Stimulated activated CD4-positive, alpha-beta T cell treated with anti-CD3 and anti-CD28 coated beads, Interleukin-2, amount 100 ng/mL, for 4 hours (primary cell): Measurements from ENCODE around the gene CLMP.
"Not testable (repeated sequence)": the region's sequence is repeated elsewhere in the genome, so short reads cannot be mapped to it uniquely, and the experiment has no call there.

ENCODE experiments used
- DNase-seq: peaks from one replicate; pipeline ENCODE4 v3.0.0-alpha.2; 2020; ENCODE audit warnings: low read depth

CLMP gene

GRCh38 chr11:123217897-123218296 lies 22.8 kb upstream of the CLMP start:
- DNase-seq = no peak

DNA sequence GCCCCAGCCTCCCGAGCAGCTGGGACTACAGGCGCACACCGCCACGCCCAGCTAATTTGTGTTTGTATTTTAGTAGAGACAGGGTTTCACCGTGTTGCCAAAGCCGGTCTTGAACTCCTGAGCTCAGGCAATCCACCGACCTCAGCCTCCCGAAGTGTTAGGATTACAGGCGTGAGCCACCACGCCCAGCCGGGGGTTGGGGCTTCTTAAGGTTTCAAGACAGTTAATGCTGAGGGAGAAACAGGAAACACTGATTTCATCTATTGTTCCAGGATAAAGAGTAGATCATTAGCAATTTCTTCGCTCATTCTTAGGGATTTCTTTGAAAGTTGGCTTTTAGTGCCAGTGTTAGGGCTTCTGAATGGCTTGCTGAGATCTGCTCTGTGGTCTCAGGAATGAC lies 21.2 kb upstream of the CLMP start:
- no peak for DNase-seq

- DNase-seq = no peak
Observed at GRCh38 chr11:123214940-123215339, 19.9 kb upstream of the CLMP start.

DNA sequence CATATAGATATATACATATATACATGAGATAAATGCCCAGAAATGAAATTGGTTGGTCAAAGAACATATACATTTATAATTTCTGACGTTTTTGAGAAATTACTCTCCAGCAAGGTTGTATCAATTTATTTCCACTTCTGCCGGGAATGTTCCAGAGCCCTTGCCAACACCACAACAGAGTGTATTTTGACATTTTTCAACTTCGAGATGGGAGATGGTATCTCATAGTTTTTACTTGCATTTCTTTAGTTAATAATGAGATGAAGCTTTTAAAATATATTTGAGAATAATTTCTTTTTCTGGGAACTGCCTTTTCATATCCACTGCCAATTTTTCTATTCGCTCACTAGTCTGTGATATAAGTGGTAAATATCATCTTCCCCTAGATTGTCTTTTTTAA lies 19.3 kb upstream of the CLMP start:
- no peak for DNase-seq

- DNase-seq = no peak
Observed at GRCh38 chr11:123213307-123213771, 18.3 kb upstream of the CLMP start.

DNA sequence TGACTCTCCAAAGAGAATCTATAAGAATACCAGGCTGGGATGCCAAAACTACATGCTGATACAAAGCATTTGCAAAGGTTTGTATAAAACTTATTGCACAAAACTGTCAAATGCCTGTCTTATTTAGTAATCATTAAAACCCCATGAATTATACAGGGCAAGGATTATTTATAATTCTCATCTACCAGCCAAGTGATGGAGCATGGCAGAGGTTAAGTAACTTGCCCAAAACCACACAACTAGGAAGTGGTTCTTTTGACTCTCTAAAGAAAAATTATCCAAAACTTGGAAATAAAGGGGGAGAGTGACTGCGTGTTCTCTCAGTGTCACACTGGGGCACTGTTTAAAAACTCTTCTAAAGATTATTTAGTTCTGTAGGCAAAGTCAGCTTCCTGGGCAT lies 17.4 kb upstream of the CLMP start:
- no peak for DNase-seq

DNA sequence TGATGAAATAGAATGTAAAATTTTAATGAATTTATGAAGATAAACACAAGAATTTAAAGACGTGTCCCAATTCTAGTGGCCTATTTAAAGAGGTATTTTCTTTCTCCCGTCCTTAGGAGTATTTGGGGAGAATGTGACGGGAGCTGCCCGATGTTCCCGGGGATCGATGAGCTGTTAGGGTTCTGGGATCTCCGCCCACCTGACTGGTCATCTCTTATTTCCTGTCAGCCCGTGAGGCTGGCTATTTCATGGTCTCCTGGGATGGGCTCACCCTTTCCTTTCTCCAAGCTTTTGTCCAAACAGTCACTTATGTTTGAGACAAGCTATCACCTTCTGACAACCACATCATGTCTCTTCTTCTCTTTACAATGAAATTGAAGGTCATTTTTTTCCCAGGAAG lies 16.9 kb upstream of the CLMP start:
- DNase-seq = no peak

GRCh38 chr11:123211149-123211852 lies 16.3 kb upstream of the CLMP start:
- no peak for DNase-seq

DNA sequence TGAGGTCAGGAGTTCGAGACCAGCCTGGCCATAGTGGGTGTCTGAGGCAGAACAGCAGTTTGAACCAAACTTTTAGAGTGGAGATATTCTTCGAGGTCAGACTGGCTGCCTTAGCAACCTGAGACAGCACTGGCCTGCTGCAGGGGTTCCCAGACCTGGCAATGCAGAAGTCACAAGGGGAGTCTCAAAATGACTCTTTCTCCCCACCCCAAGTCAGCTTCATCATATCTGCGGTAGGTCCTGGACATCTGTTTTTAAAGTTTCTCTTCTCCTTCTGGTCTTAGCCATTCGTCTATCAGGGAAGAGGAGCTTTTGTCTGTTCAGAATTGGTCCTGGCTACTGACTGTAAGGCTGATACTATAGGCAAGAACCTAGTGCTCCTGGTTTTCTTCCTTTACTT lies 14.5 kb upstream of the CLMP start:
- DNase-seq = no peak

DNA sequence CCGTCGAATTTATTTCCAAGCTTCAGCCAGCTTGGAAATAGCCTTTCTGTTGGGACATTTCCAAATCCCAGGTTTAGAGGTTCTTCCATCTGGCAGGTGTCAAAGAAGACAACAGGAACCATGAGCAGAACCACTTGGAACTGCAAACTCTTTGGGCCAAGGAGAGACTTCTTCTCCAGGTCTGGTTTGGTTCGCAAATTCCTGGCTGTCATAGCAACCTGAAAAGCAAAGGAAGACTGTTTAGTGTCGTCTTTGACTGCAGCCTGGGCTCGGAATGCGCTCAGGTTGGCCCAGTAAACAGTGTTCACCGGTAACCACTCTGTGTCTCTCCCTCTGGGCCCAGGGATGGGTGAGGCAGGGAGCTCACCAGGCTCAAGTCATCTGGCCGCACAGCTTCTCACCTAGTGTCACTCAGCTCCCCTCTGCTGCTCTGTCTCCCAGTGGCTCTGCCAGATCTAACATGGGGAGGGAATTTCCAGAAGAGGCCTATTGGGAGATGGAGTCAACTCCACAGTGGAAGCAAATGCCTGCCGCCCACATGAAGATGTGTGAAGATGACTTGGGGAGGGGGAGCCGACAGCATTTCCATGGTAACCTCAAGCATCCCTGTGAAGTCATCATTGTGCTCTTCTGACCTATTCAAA lies 11.9 kb upstream of the CLMP start:
- no peak for DNase-seq

GRCh38 chr11:123206055-123206454 lies 11.0 kb upstream of the CLMP start:
- not testable (repeated sequence) for DNase-seq

DNA sequence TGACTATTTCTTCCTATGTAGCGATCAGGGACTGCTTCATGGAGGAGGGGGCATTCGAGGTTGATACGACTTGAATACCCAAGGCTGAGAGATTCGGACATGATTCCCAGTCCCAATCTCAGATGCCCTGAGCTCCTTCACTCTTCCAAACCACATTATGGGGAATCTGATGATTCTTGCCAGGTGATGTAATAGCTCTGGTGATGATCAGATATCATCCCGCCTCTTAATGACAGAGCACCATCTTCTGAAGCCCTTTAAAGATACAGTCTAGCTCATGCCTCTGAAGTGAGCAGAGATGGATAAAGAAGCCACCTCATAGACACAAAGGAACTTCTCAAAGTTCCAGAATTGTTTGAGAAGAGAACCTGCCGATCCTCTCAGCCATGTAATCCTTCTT lies 8.9 kb upstream of the CLMP start:
- no peak for DNase-seq

GRCh38 chr11:123203471-123203870 lies 8.4 kb upstream of the CLMP start:
- no peak for DNase-seq

DNA sequence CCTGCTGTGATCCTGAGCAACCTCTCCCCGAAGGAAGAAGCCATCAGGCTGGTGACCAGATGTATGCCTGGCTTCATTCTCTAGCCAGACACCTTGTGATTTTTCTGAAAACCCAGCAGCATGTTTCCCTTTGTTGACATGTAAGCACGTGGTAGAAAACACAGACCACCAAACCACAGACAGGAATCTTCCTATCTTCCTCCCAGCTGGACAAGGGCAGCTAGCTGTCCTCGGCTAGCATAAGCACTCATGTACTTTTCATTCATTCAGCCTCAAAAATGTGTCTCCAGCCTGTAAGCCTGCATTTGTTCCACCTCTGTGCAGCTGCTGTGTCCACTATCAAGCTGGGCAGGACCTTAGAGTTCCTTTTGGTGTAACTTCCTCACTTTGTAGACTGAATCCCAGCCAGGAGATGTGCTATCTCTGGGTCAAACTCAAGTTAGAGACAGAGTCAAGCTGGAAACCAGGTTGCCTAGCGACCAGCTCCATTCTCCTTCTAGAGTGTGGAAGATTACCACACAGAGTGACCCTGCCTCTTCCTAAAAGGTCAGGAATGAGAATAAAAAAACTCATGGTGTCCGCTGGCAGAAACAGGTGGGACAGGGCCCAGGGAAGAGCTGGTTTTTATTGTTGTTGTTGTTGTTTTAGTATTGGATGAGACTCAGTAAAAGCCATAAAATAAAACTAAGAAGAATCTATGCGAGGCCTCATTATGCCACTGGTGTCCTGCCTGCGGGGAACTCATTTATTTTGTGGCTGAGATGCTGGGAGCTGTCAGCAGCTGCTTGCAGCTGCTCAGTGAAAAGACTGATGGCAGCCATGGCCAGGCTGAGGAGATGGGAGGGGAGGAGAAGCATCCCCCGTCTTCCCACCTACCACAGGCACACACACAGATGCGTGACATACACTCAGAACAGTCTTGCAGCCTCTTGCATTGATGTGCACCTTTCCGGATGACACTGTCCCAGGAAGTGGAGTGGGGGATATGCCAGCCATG lies 7.4 kb upstream of the CLMP start:
- DNase-seq = no peak

- DNase-seq = no peak
Observed at GRCh38 chr11:123200264-123200663, 5.2 kb upstream of the CLMP start.

DNA sequence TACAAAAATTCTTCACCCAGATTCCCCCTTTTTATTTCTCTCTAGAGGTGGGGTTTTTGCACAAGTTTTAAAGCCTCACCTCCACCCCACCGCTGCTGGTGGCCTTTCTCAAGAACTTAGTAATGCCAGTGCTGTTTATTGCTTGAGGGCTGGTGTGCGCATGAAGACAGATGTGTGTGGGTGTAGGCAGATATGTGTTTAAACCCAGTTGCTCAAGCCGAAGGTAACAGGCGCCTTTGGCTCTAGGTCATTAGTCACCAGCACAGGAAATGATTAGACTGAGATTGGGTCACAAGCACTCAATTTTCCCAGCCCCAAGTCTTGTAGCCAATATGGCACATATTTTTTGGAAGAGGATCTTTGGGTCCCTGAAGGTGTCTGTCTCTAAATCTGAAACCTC lies 2.7 kb upstream of the CLMP start:
- DNase-seq = no peak

GRCh38 chr11:123196060-123196714 lies 1.1 kb upstream of the CLMP start:
- no peak for DNase-seq

DNA sequence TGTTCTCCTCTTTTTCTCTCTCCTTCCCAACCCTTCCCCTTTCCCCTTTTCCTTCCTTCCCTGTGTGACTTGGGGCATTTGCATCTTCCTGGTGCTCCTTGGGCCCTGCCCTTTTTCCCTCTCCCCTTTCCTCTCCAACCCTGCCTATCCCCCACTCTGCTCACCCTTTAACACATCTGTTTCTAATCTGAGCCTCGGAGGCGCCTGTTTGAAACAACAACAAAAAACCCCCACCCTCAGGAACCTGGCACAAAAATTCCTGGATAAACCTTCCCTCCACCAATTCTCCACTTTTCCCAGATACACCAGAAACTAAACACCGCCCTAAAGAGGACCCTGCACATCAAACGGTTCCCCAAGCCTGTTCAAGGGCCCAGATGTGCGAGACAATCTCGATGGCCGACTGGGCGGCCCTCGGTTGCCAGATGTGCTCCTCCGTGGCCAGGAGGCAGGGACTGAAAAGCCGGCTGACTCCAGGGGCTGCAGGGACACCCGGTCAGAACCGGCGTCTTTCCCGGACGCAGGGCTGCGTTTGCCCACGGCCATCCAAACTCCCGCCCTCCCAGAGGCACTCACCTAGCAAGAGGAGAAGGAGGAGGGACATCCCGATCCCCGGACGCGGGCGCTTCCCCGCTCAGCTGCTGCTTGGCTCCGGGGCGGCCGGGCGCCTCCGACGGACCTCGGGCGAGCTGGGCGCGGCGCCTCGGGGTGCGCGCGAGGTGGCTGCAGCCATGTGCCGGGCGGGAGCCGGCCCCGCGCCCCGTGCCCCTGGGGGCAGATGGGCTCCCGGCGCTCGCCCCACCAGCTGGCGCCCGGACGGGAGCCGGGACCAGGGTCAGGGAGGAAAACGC lies 486 bp downstream of the CLMP start:
- no peak for DNase-seq

GRCh38 chr11:123193742-123194141 lies 1.3 kb downstream of the CLMP start:
- no peak for DNase-seq

DNA sequence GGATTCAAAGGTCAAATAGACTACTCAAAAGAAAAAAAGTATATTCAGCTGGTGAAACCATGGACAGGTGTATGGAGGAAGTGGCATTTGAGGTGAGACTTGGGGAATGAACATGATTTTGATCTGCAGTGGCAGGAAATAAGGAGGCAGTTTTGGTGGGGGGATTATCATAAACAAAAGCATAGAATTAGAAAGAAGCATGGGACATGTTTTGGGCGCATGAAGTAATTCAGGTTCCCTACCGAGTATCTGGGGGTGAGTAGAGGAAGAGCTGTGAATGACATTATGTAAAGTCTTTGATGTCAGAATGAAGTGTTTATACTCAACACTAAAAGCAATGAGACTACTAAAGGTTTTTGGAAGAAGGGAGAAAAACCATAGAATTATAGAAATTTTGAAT lies 3.1 kb downstream of the CLMP start:
- no peak for DNase-seq

GRCh38 chr11:123190518-123190917 lies 4.5 kb downstream of the CLMP start:
- DNase-seq = no peak
